K562 (cell line): ENCODE results near the gene ANKH. TPM values are rescaled to one million over a fixed set of nuclear protein-coding genes. Genes with fewer than 3 reads are reported as not detected.
A peak's percentile ranks its signal among the peaks of the same experiment; 100 is the strongest.

Experiments used
- ATAC-seq: fragments of 200-7000 bp; cut with Tn5 transposase; 3 replicates; pipeline ENCODE4 v1.9.1; 2020; ENCODE audit warnings: moderate library complexity
- BruUV-seq: library from RNA; stranded (reverse); fragments of 400-500 nt; replicated peaks from 2 replicates; lab custom pipeline; 2021; lab: Mats Ljungman, UMichigan
- CTCF ChIA-PET: fragments of 300-600 bp; formaldehyde crosslinking; extraction: SDS; loops from one replicate; lab custom pipeline; 2021; ENCODE audit warnings: low intra/inter-chr PET ratio; lab: Yijun Ruan, JAX
- POLR2A ChIA-PET: fragments of 300-600, 350-650 bp; sonication (Branson Sonifier 250); formaldehyde crosslinking; extraction: SDS; loops from one replicate; lab custom pipeline; 2021; ENCODE audit warnings: antibody characterized with exemption, inconsistent platforms; lab: Yijun Ruan, JAX
- DNase-seq, 4 experiments: peaks; one replicate each; pipeline versions ENCODE4 v3.0.0 to v3.0.0-alpha.2; 2011 to 2018; ENCODE audit warnings: low spot score in 3 of 4, mixed read lengths in 3 of 4; ENCODE audit errors: extremely low read depth in 1 of 4
- FAIRE-seq: peaks from 2 replicates; lab custom pipeline; 2011; peaks lifted over from hg19 to GRCh38; lab: Jason Lieb, UNC
- H2AFZ ChIP-seq: 2 replicates; pipeline ENCODE4 v1.6.0; 2011; ENCODE audit warnings: low read depth, low read length, control low read depth, inconsistent platforms
- H3K27ac ChIP-seq: fragments of 200-600 bp; 3 replicates; pipeline ENCODE4 v1.8.0; 2011; ENCODE audit warnings: low read depth, mild to moderate bottlenecking, control low read depth, inconsistent platforms, low read length, moderate library complexity, mixed read lengths; ENCODE audit errors: extremely low read depth
- H3K27me3 ChIP-seq, 2 experiments: fragments of 300-600 bp in 1 of 2; 2 replicates in 1 of 2; 3 replicates in 1 of 2; pipeline versions ENCODE4 v1.6.0 to v1.8.0; 2011; ENCODE audit warnings: inconsistent platforms in 2 of 2, low read length in 2 of 2, mild to moderate bottlenecking in 1 of 2, mixed read lengths in 1 of 2, moderate library complexity in 1 of 2; ENCODE audit not compliant: control insufficient read depth in 2 of 2, insufficient read depth in 2 of 2
- H3K36me3 ChIP-seq: fragments of 300-600 bp; 3 replicates; pipeline ENCODE4 v1.8.0; 2011; ENCODE audit warnings: mild to moderate bottlenecking, low read length, inconsistent platforms; ENCODE audit not compliant: control insufficient read depth, insufficient read depth
- H3K4me1 ChIP-seq, 2 experiments: fragments of 200-600 bp in 1 of 2; replicated peaks in 1 of 2; 2 replicates in 1 of 2; 3 replicates in 1 of 2; pipeline versions ENCODE4 v1.5.1 to v1.8.0; 2011; ENCODE audit warnings: inconsistent platforms in 2 of 2, low read length in 2 of 2, mild to moderate bottlenecking in 1 of 2, mixed read lengths in 1 of 2, moderate library complexity in 1 of 2; ENCODE audit not compliant: control insufficient read depth in 2 of 2, insufficient read depth in 2 of 2
- H3K4me2 ChIP-seq: 2 replicates; pipeline ENCODE4 v1.6.1; 2011; ENCODE audit warnings: low read length, control low read depth, inconsistent platforms, mixed read lengths; ENCODE audit not compliant: insufficient read depth
- H3K4me3 ChIP-seq: fragments of 200-600 bp; sonication (generic), shearing (Covaris generic); 2 replicates; pipeline ENCODE4 v1.5.1; 2016; ENCODE audit warnings: control low read depth, inconsistent platforms
- H3K79me2 ChIP-seq: fragments of 200-600 bp; 3 replicates; pipeline ENCODE4 v1.8.0; 2011; ENCODE audit warnings: low read length, inconsistent platforms; ENCODE audit not compliant: control insufficient read depth, insufficient read depth
- H3K9ac ChIP-seq, 2 experiments: 2 replicates each; pipeline versions ENCODE4 v1.6.0 to v1.6.1; 2011; ENCODE audit warnings: low read depth in 2 of 2, low read length in 2 of 2, control low read depth in 1 of 2, inconsistent platforms in 1 of 2, mild to moderate bottlenecking in 1 of 2, mixed read lengths in 1 of 2; ENCODE audit not compliant: insufficient read depth in 1 of 2
- H3K9me1 ChIP-seq: one replicate; pipeline ENCODE4 v1.6.0; 2011; ENCODE audit warnings: inconsistent platforms, mild to moderate bottlenecking, low read length, moderate library complexity; ENCODE audit not compliant: control insufficient read depth, insufficient read depth
- H3K9me3 ChIP-seq: replicated peaks from 2 replicates; pipeline ENCODE4 v1.5.1; 2011; ENCODE audit warnings: low read depth, low read length, inconsistent platforms; ENCODE audit not compliant: control insufficient read depth, insufficient read depth
- H4K20me1 ChIP-seq: replicated peaks from 2 replicates; pipeline ENCODE4 v1.6.1; 2011; ENCODE audit warnings: low read length, inconsistent platforms, mixed read lengths; ENCODE audit not compliant: control insufficient read depth, insufficient read depth
- ARID1B ChIP-seq: fragments of 450-650 bp; IDR thresholded peaks from 2 replicates; pipeline ENCODE4 v1.6.1; 2016; ENCODE audit warnings: antibody characterized with exemption, mild to moderate bottlenecking, inconsistent platforms
- BRCA1 ChIP-seq, 2 experiments: fragments of 450-650 bp in 1 of 2; sonication (generic) in 1 of 2; formaldehyde crosslinking in 1 of 2; IDR thresholded peaks; 2 replicates each; pipeline versions ENCODE4 v1.5.0 to v1.6.1; 2017 to 2020; ENCODE audit warnings: mild to moderate bottlenecking in 1 of 2, missing genetic modification reagents in 1 of 2
- BRD4 ChIP-seq: fragments of 200-600 bp; sonication (generic); IDR thresholded peaks from 2 replicates; pipeline ENCODE4 v1.6.1; 2017; ENCODE audit warnings: inconsistent platforms
- C11orf30 ChIP-seq: fragments of 450-650 bp; IDR thresholded peaks from 2 replicates; pipeline ENCODE4 v1.6.1; 2016; ENCODE audit warnings: low read depth, mild to moderate bottlenecking
- CXXC5 ChIP-seq: fragments of 250-450 bp; sonication (Bioruptor Pico); IDR thresholded peaks from 2 replicates; pipeline ENCODE4 v1.8.0; 2022; ENCODE audit warnings: inconsistent platforms, mild to moderate bottlenecking, moderate library complexity
- E2F6 ChIP-seq, 2 experiments: IDR thresholded peaks; 2 replicates each; pipeline ENCODE4 v1.6.1; 2011; ENCODE audit warnings: borderline replicate concordance in 1 of 2, control low read depth in 1 of 2, low read depth in 1 of 2, low read length in 1 of 2, mild to moderate bottlenecking in 1 of 2, mixed read lengths in 1 of 2, moderate library complexity in 1 of 2; ENCODE audit not compliant: insufficient read depth in 1 of 2, insufficient read length in 1 of 2, poor library complexity in 1 of 2, severe bottlenecking in 1 of 2; ENCODE audit errors: extremely low read depth in 1 of 2
- NCOA4 ChIP-seq: fragments of 450-650 bp; IDR thresholded peaks from 2 replicates; pipeline ENCODE4 v1.6.1; 2018; ENCODE audit warnings: mild to moderate bottlenecking; ENCODE audit not compliant: partially characterized antibody
- PHTF2 ChIP-seq: fragments of 250-450 bp; sonication (Bioruptor Pico); IDR thresholded peaks from 2 replicates; pipeline ENCODE4 v1.5.0; 2021; ENCODE audit warnings: mild to moderate bottlenecking
- PTRF ChIP-seq: fragments of 450-650 bp; IDR thresholded peaks from 2 replicates; pipeline ENCODE4 v1.6.1; 2016; ENCODE audit warnings: mild to moderate bottlenecking, missing genetic modification characterization, missing compliant biosample characterization
- RNF2 ChIP-seq: sonication (generic); IDR thresholded peaks from 2 replicates; pipeline ENCODE4 v1.6.1; 2016
- RNF219 ChIP-seq: fragments of 250-450 bp; sonication (Bioruptor Pico); IDR thresholded peaks from 2 replicates; pipeline ENCODE4 v1.5.0; 2022; ENCODE audit warnings: mild to moderate bottlenecking
- SMAD2 ChIP-seq: fragments of 150-350 bp; IDR thresholded peaks from 2 replicates; pipeline ENCODE4 v1.6.1; 2014; ENCODE audit warnings: low read depth, mild to moderate bottlenecking, low read length
- TAL1 ChIP-seq: fragments of 450-650 bp; IDR thresholded peaks from 2 replicates; pipeline ENCODE4 v1.6.1; 2016; ENCODE audit warnings: mild to moderate bottlenecking
- THRAP3 ChIP-seq: fragments of 450-650 bp; IDR thresholded peaks from 2 replicates; pipeline ENCODE4 v1.6.1; 2016; ENCODE audit warnings: mild to moderate bottlenecking, inconsistent platforms, borderline replicate concordance
- ZBTB8A ChIP-seq: fragments of 450-650 bp; IDR thresholded peaks from 2 replicates; pipeline ENCODE4 v1.6.1; 2018; ENCODE audit warnings: mild to moderate bottlenecking, moderate library complexity; ENCODE audit not compliant: partially characterized antibody
- ZNF395 ChIP-seq: fragments of 200-800 bp; sonication (Bioruptor generic); IDR thresholded peaks from 2 replicates; pipeline ENCODE4 v1.6.1; 2017; ENCODE audit warnings: missing genetic modification characterization, missing compliant biosample characterization
- ZNF586 ChIP-seq: fragments of 450-650 bp; formaldehyde crosslinking; conservative IDR thresholded peaks from 2 replicates; pipeline ENCODE4 v1.4.0; 2020; ENCODE audit warnings: mild to moderate bottlenecking, moderate library complexity
- WGBS: fragments of 100-300 bp; shearing (Covaris generic); methylation state at CpG from one replicate; pipeline ENCODE4 v1.1.6; 2016; ENCODE audit warnings: low coverage, mixed read lengths; ENCODE audit not compliant: insufficient coverage; ENCODE audit errors: missing lambda C conversion rate; 5-methylcytosine and 5-hydroxymethylcytosine counted together
- in situ Hi-C: fragments of 300-500 bp; cut with MboI; formaldehyde crosslinking; loops from 4 replicates; pipeline ENCODE4 v1.15.0; 2018; ENCODE audit warnings: inconsistent platforms, mixed read lengths
- intact Hi-C: fragments of 100-400 bp; cut with micrococcal nuclease; formaldehyde crosslinking; loops from 2 replicates; pipeline ENCODE4 v1.14.2; 2022
- polyA plus RNA-seq, 8 experiments: library from polyadenylated mRNA; depleted of rRNA in 4 of 8; stranded (reverse) in 5 of 8; unstranded in 3 of 8; fragments of >200 nt; fragmentation: Nextera tagmentation in 2 of 8; fragmentation: Illumina TruSeq in 1 of 8; extraction: Ambion mirVana in 2 of 8; extraction: Trizol in 1 of 8; gene quantifications; 2 replicates each; pipeline versions ENCODE4 v1.2.1 to v1.2.3, GENCODE V29; 2011 to 2014; ENCODE audit warnings: inconsistent platforms in 1 of 8, missing spikeins in 1 of 8
- total RNA-seq, 7 experiments: library from RNA; depleted of rRNA in 6 of 7; stranded (reverse); fragments of >200 nt in 6 of 7; fragmentation: Illumina TruSeq in 2 of 7; extraction: Trizol in 2 of 7; gene quantifications; 2 replicates each; pipeline versions ENCODE4 v1.2.1 to v1.2.3, GENCODE V29; 2011 to 2021; ENCODE audit warnings: low replicate concordance in 1 of 7

The ANKH gene
- total and polyA plus RNA-seq, 9 of the 15 experiments (the other 6 are each of a cell fraction or from before 2014, with no cell fraction given) = 0.79 to 12.2 (median 4.5) TPM

- FAIRE-seq = no peak
- H3K36me3 ChIP-seq = no peaks in the 10 kb centered on the region
- no peaks in the 10 kb centered on the region for H3K4me1 ChIP-seq
- H3K4me2 ChIP-seq = no peak overlapping the region
- no peaks in the 10 kb centered on the region for H4K20me1 ChIP-seq
- in situ Hi-C loops (no loop called here), intact Hi-C loops (no loop called here)
- POLR2A ChIA-PET = interaction anchor here (1.0 to 1.7 kb wide), 2 partner anchors 10 kb away, joined by 4 to 5 read pairs; no protein-coding TSS in a partner anchor
- BruUV-seq = no TSS peak
- no peaks in the 10 kb centered on the region for H3K9me1 ChIP-seq
- H3K27me3 ChIP-seq = peaks cover 3 to 30% of the 10 kb centered on the region in 2 experiments
- H3K79me2 ChIP-seq = no peaks in the 10 kb centered on the region
- no peak overlapping the region for H3K9ac ChIP-seq
- ATAC-seq = peak; percentile 65
- under 1% methylated on average over 7 of the region's 7 CpGs for WGBS
- H3K27ac ChIP-seq = no peak overlapping the region
- H3K9me3 ChIP-seq = no peaks in the 10 kb centered on the region
- H3K4me3 ChIP-seq = no peak overlapping the region
- CTCF ChIA-PET = no interaction called here
- no peak overlapping the region for H2AFZ ChIP-seq
- peak in 2 of 4 experiments; percentile 23 to 38 for DNase-seq
- TF ChIP-seq C11orf30 (peak; percentile 93), THRAP3 (no peak), PHTF2 (CRISPR knock-in tag) (no peak), SMAD2 (no peak), ARID1B (peak; percentile 48), TAL1 (peak; percentile 63), ZBTB8A (no peak), PTRF (tag) (no peak), BRD4 (no peak), RNF219 (no peak), ZNF395 (no peak), NCOA4 (no peak), RNF2 (peak; percentile 56; the same call in 1 of the 2 replicates), CXXC5 (peak; percentile 43), E2F6 (IDR thresholded peaks at IDR 0.05; ENCODE audit: borderline replicate concordance in 1 of 2, extremely low read depth in 1 of 2, insufficient read depth in 1 of 2, insufficient read length in 1 of 2, low read depth in 1 of 2, low read length in 1 of 2, poor library complexity in 1 of 2, severe bottlenecking in 1 of 2) (peak; percentile 65 to 87), BRCA1 (IDR thresholded peaks at IDR 0.05) (no peak), BRCA1 (CRISPR knock-in tag; IDR thresholded peaks at IDR 0.05) (no peak), ZNF586 (CRISPR knock-in tag) (no peak)
Observed at GRCh38 chr5:14901462-14902051, 30.0 kb upstream of the ANKH start.
